ENCODE data around the gene TMEM184B. TPM values are rescaled to one million over a fixed set of nuclear protein-coding genes. Genes with fewer than 3 reads are reported as not detected.

TMEM184B gene
- total and polyA plus RNA-seq, 2 of the 8 experiments (the other 6 are each of a cell fraction or from before 2014, with no cell fraction given) = 41.6 to 81.0 TPM

DNA sequence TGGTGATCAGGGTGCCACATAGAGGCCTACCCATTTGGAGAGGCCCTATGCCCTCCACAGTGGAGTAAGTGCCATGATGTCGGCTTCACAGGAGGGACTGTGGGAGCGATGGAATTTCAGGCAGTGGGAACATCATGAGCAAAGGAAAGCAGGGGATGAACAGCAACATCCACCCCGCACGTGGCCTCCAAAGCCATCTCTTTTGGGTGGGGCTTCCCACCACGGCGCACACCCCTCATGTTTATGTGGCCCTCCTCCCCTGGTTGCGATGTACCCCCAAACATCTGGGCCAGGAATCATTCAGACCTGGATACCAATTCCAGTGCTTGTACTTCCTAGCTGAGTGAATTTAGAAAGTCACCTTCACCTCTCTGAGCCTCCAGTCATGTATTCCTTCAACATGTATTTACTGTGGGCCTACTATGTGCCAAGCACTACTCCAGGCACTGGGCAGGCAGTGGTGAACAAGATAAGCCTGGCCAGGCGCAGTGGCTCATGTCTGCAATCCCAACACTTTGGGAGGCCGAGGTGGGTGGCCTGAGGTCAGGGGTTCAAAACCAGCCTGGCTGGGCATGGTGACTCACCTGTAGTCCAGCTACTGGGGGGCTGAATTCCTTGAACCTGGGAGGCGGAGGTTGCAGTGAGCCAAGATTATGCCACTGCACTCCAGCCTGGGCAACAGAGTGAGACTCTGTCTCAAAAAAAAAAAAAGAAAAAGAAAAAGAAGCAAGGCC is 72.8 kb downstream of the TMEM184B start:
- ChIA-PET POLR2A (ENCODE audit: partially characterized antibody) (interaction anchor here (1.6 kb wide), 1 partner anchor 13 kb away, joined by 3 read pairs; no protein-coding TSS in a partner anchor), CTCF (ENCODE audit: partially characterized antibody) (interaction anchor here (0.6 to 2.1 kb wide), 3 partner anchors 15 to 642 kb away, joined by 3 to 7 read pairs (median 6); no protein-coding TSS in a partner anchor)
- Histone ChIP-seq H3K23ac (ENCODE audit: insufficient read length) (no peak overlapping the region), H4K20me1 (replicated peaks in 1 of 2; ENCODE audit: control insufficient read depth in 1 of 2, insufficient read depth in 2 of 2, low read length in 2 of 2) (peaks cover 3 to 7% of the 10 kb centered on the region in 2 experiments), H3K9ac (replicated peaks in 1 of 4; ENCODE audit: extremely low read depth in 1 of 4, low read depth in 3 of 4, low read length in 3 of 4) (no peak overlapping the region), H4K8ac (ENCODE audit: extremely low read depth, insufficient read depth, low read length) (no peak overlapping the region; the same call in 1 of the 2 replicates), H3K9me3 (ENCODE audit: insufficient read depth in 2 of 2, low read depth in 1 of 2, low read length in 1 of 2) (no peaks in the 10 kb centered on the region), H2BK20ac (ENCODE audit: low read length) (no peak overlapping the region), H2BK12ac (ENCODE audit: low read depth, low read length) (peak overlapping the region; percentile 50; the same call in 1 of the 2 replicates), H3K18ac (ENCODE audit: extremely low read depth, low read length) (no peak overlapping the region), H3K4me3 (ENCODE audit: extremely low read depth in 1 of 4, insufficient read depth in 2 of 4, low read depth in 3 of 4, low read length in 4 of 4) (no peak overlapping the region), H3K23me2 (ENCODE audit: low read depth, low read length) (peaks cover 17% of the 10 kb centered on the region), H3K4me1 (replicated peaks in 1 of 4; ENCODE audit: control insufficient read depth in 3 of 4, insufficient read depth in 4 of 4, low read length in 3 of 4) (peaks cover 0 to 10% (median 6%) of the 10 kb centered on the region in 4 experiments; a peak in 6 of 7 replicates), H2BK15ac (ENCODE audit: low read length) (0 out of 2 replicates have a peak overlapping the region, but pooled peaks have one; percentile 29), H3K36me3 (ENCODE audit: control insufficient read depth in 2 of 4, insufficient read depth in 4 of 4, low read length in 3 of 4) (no peaks in the 10 kb centered on the region), H3K79me1 (ENCODE audit: low read depth, low read length) (no peaks in the 10 kb centered on the region), H4K5ac (ENCODE audit: insufficient read length, low read depth, low read length) (no peak overlapping the region), H4K91ac (replicated peaks; ENCODE audit: insufficient read length, low read length) (no peak overlapping the region), H3K27me3 (replicated peaks in 1 of 4; ENCODE audit: control insufficient read depth in 3 of 4, extremely low read depth in 1 of 4, insufficient read depth in 3 of 4, low read length in 3 of 4) (peaks cover 0 to 14% (median 11%) of the 10 kb centered on the region in 4 experiments; a peak in 5 of 7 replicates), H2BK120ac (replicated peaks; ENCODE audit: low read depth, low read length) (no peak overlapping the region), H3K4me2 (ENCODE audit: insufficient read depth in 1 of 2, low read depth in 2 of 2, low read length in 2 of 2) (no peak overlapping the region), H3K56ac (replicated peaks; ENCODE audit: insufficient read length, low read depth, low read length) (no peak overlapping the region), H3K4ac (replicated peaks; ENCODE audit: insufficient read length, low read depth, low read length) (no peak overlapping the region), H2AFZ (ENCODE audit: low read length) (no peak overlapping the region), H3K14ac (ENCODE audit: insufficient read length) (no peak overlapping the region), H3K79me2 (ENCODE audit: control insufficient read depth in 1 of 2, insufficient read depth in 2 of 2, low read length in 2 of 2) (peaks cover 0 to 12% of the 10 kb centered on the region in 2 experiments; a peak in 1 of 4 replicates), H3K27ac (ENCODE audit: low read depth, low read length) (no peak overlapping the region), H2BK5ac (ENCODE audit: low read depth, low read length) (no peak overlapping the region), H2AK5ac (ENCODE audit: low read depth, low read length) (no peak overlapping the region)
- DNase-seq (ENCODE audit: low read depth in 1 of 2, low spot score in 2 of 2) (no peak), FAIRE-seq (no peak)
- 93% methylated on average over 10 of the region's 10 CpGs; no CpG with 5 or more reads in 1 of the 2 experiments for WGBS, 2 experiments (ENCODE audit: extremely low coverage in 1 of 2, insufficient coverage in 1 of 2, insufficient read length in 1 of 2, insufficient replicate concordance in 2 of 2, low coverage in 1 of 2, low lambda C conversion rate in 2 of 2, missing lambda C conversion rate in 1 of 2)
- TF ChIP-seq SUZ12 (IDR thresholded peaks at IDR 0.05; ENCODE audit: low read length) (no peak), TCF12 (IDR thresholded peaks at IDR 0.05; ENCODE audit: low read depth, low read length) (no peak), RXRA (IDR thresholded peaks at IDR 0.05; ENCODE audit: insufficient read depth, low read depth, low read length) (no peak), POU5F1 (IDR thresholded peaks at IDR 0.05; ENCODE audit: low read depth, low read length) (no peak), ATF2 (IDR thresholded peaks at IDR 0.05; ENCODE audit: low read length) (no peak), SP2 (IDR thresholded peaks at IDR 0.05; ENCODE audit: low read length) (no peak), POLR2AphosphoS5 (IDR thresholded peaks at IDR 0.05; ENCODE audit: low read depth, low read length) (no peak), ZNF274 (IDR thresholded peaks at IDR 0.05; ENCODE audit: borderline replicate concordance, extremely low read depth, low read length) (no peak), TAF7 (optimal IDR thresholded peaks at IDR 0.05; ENCODE audit: borderline replicate concordance, low read depth, low read length) (no peak)
